ENCODE results near the gene CLPTM1.

DNA sequence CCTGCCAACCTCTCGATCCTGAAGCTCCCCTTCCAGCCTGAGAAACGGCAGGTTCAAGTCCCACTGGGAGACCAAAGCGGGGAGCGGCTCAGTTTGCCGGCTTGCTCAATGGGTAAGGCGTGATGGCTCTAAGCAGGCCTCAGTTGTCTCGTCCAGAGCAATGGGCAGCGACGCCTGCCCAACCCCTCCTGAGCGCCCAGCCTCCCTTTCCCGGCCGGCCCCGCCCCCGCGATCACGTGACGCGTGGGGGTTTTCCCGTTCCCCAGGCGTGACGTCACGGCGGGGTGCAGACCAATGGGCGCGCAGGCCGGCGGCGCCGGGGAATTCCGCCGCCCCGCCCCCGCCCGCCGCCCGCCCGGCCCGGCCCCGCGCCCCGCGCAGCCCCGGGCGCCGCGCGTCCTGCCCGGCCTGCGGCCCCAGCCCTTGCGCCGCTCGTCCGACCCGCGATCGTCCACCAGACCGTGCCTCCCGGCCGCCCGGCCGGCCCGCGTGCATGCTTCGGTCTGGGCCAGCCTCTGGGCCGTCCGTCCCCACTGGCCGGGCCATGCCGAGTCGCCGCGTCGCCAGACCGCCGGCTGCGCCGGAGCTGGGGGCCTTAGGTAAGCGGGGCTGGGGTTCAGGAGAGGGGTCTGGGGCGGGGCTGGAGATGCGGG lies 46.0 kb downstream of the CLPTM1 start, which contains the start of gene RELB:
- TF ChIP-seq CTCF (IDR thresholded peaks at IDR 0.05; ENCODE audit: insufficient read depth, low read depth, low read length) (no peak), EZH2 (IDR thresholded peaks at IDR 0.05; ENCODE audit: insufficient read depth, low read length) (no peak)
